Esophagus muscularis mucosa (tissue), 4 donors: Measurements from ENCODE around the gene STK10. TPM values are rescaled to one million over a fixed set of nuclear protein-coding genes. Genes with fewer than 3 reads are reported as not detected.

Experiments used
- DNase-seq: peaks from one replicate; pipeline ENCODE4 v3.0.0-alpha.2; 2017; ENCODE audit errors: extremely low spot score
- H3K27ac ChIP-seq, 4 donors: fragments of 200-600 bp; sonication (generic); replicated peaks in 1 of 4; 1 replicate in 3 of 4; 2 replicates in 1 of 4; pipeline ENCODE4 v1.5.1; 2016 to 2019; ENCODE audit warnings: mild to moderate bottlenecking in 1 of 4
- H3K27me3 ChIP-seq, 4 donors: fragments of 200-600 bp; sonication (generic); one replicate each; pipeline versions ENCODE4 v1.5.1 to v1.6.0; 2016 to 2019
- H3K36me3 ChIP-seq, 4 donors: fragments of 200-600 bp; sonication (generic); one replicate each; pipeline ENCODE4 v1.5.1; 2016 to 2019
- H3K4me1 ChIP-seq, 4 donors: fragments of 200-600 bp; sonication (generic); one replicate each; pipeline ENCODE4 v1.5.1; 2016 to 2019
- H3K4me3 ChIP-seq, 4 donors: fragments of 200-600 bp; sonication (generic); 1 replicate in 2 of 4; 2 replicates in 2 of 4; pipeline ENCODE4 v1.5.1; 2016 to 2019; ENCODE audit warnings: mild to moderate bottlenecking in 4 of 4, moderate library complexity in 1 of 4
- H3K9me3 ChIP-seq, 4 donors: fragments of 200-600 bp; sonication (generic); 1 replicate in 3 of 4; 2 replicates in 1 of 4; pipeline ENCODE4 v1.5.1; 2016 to 2019
- EP300 ChIP-seq: sonication (generic); formaldehyde crosslinking; IDR thresholded peaks from one replicate; pipeline ENCODE4 v1.6.1; 2017; ENCODE audit warnings: antibody characterized with exemption
- POLR2A ChIP-seq: fragments of 450-650 bp; IDR thresholded peaks from one replicate; pipeline ENCODE4 v1.6.1; 2017; ENCODE audit warnings: antibody characterized with exemption, moderate library complexity, mild to moderate bottlenecking, low read depth
- POLR2AphosphoS5 ChIP-seq, 2 donors: sonication (generic); formaldehyde crosslinking; IDR thresholded peaks; one replicate each; pipeline ENCODE4 v1.6.1; 2017; ENCODE audit warnings: antibody characterized with exemption in 2 of 2
- WGBS: methylation state at CpG from one replicate; pipeline ENCODE4 v1.1.5; 2018; 5-methylcytosine and 5-hydroxymethylcytosine counted together
- intact Hi-C: fragments of 100-400 bp; cut with DNase I; formaldehyde crosslinking; loops from one replicate; pipeline ENCODE4 v1.15.1; 2023
- total RNA-seq, 4 donors: library from RNA; depleted of rRNA; stranded (reverse); fragments of >200 nt; gene quantifications; one replicate each; pipeline versions ENCODE4 v1.1.0 to v1.2.1, GENCODE V29; 2016
- TF ChIP-seq, protein P1 (sequence below), 3 experiments: fragments of 200-600 bp in 2 of 3; fragments of 450-650 bp in 1 of 3; sonication (generic) in 2 of 3; IDR thresholded peaks; one replicate each; pipeline ENCODE4 v1.5.1; 2017 to 2019; ENCODE audit warnings: antibody characterized with exemption in 3 of 3, mild to moderate bottlenecking in 2 of 3, moderate library complexity in 1 of 3

STK10 gene
- total RNA-seq, 4 donors from 2014 or later = 18.8 to 21.8 (median 19.4) TPM

DNA sequence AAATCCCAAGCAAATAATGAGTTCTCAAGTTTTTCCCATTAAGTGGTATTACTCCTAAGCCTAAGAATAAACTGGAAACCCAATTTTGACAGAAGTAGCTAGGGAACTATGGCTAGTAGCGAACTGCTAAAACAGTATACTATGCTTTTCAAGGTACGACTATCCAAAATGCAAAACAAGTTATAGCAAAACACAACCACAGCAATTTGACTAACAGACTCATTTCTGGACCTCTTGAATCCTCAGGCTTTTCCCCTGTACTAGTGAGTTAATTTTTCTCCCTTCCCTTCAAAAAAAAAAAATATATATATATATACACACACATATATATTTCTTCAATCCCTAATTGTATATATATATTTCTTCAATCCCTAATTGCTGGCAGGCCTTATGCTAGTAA lies 188.9 kb downstream of the STK10 start:
- TF ChIP-seq POLR2A = no peak
- TF ChIP-seq, protein P1, sequence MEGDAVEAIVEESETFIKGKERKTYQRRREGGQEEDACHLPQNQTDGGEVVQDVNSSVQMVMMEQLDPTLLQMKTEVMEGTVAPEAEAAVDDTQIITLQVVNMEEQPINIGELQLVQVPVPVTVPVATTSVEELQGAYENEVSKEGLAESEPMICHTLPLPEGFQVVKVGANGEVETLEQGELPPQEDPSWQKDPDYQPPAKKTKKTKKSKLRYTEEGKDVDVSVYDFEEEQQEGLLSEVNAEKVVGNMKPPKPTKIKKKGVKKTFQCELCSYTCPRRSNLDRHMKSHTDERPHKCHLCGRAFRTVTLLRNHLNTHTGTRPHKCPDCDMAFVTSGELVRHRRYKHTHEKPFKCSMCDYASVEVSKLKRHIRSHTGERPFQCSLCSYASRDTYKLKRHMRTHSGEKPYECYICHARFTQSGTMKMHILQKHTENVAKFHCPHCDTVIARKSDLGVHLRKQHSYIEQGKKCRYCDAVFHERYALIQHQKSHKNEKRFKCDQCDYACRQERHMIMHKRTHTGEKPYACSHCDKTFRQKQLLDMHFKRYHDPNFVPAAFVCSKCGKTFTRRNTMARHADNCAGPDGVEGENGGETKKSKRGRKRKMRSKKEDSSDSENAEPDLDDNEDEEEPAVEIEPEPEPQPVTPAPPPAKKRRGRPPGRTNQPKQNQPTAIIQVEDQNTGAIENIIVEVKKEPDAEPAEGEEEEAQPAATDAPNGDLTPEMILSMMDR (IDR thresholded peaks at IDR 0.05) = no peak

GRCh38 chr5:171997011-171997410 lies 191.0 kb downstream of the STK10 start:
- peaks cover 0 to 17% (median 0%) of the 10 kb centered on the region in 4 donors for H3K36me3 ChIP-seq
- no peak for TF ChIP-seq EP300
- peaks cover 29 to 63% (median 47%) of the 10 kb centered on the region in 4 donors for H3K4me1 ChIP-seq
- no peak for DNase-seq
- intact Hi-C loops = no loop called here
- no peaks in the 10 kb centered on the region for H3K27me3 ChIP-seq
- H3K27ac ChIP-seq = no peak overlapping the region
- no peak overlapping the region for H3K4me3 ChIP-seq
- WGBS = 83% methylated on average over 3 of the region's 3 CpGs
- H3K9me3 ChIP-seq = no peaks in the 10 kb centered on the region

More for the DNA sequence above, 188.9 kb downstream of the STK10 start:
- no peak overlapping the region for H3K4me3 ChIP-seq
- H3K4me1 ChIP-seq = peaks cover 49 to 76% (median 67%) of the 10 kb centered on the region in 4 donors
- H3K9me3 ChIP-seq = no peaks in the 10 kb centered on the region
- peaks cover 0 to 11% (median 0%) of the 10 kb centered on the region in 4 donors for H3K36me3 ChIP-seq
- 100% methylated on average over 2 of the region's 2 CpGs for WGBS
- intact Hi-C loops = no loop called here
- no peak overlapping the region for H3K27ac ChIP-seq
- no peaks in the 10 kb centered on the region for H3K27me3 ChIP-seq
- DNase-seq = no peak

GRCh38 chr5:171992813-171993212 lies 195.2 kb downstream of the STK10 start:
- Histone ChIP-seq H3K27me3 (no peaks in the 10 kb centered on the region), H3K9me3 (no peaks in the 10 kb centered on the region), H3K27ac (no peak overlapping the region), H3K36me3 (peaks cover 0 to 20% (median 0%) of the 10 kb centered on the region in 4 donors), H3K4me1 (peaks cover 6 to 38% (median 25%) of the 10 kb centered on the region in 4 donors), H3K4me3 (no peak overlapping the region)
- intact Hi-C loops = no loop called here
- WGBS = 88% methylated on average over 2 of the region's 2 CpGs
- no peak for DNase-seq
- TF ChIP-seq POLR2AphosphoS5 (IDR thresholded peaks at IDR 0.05) (no peak), EP300 (no peak)
- TF ChIP-seq, protein P1 (IDR thresholded peaks at IDR 0.05) = no peak

DNA sequence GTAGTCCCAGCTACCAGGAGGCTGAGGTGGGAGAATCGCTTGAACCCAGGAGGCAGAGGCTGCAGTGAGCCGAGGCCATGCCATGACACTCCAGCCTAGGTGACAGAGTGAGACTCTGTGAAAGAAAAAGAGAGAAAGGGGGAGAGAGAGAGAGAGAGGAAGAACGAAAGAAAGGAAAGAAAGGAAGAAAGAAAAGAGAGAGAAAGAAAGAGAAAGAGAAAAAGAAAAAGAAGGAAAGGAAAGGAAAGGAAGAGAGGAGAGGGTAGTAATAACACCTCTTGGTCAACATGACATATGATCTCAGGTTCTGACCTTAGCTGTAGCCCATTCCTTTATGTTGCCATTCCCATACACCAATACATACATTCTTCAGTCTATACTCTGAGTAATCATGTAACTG lies 195.7 kb downstream of the STK10 start:
- WGBS = 91% methylated on average over 3 of the region's 3 CpGs
- Histone ChIP-seq H3K4me1 (peaks cover 6 to 35% (median 24%) of the 10 kb centered on the region in 4 donors), H3K36me3 (peaks cover 0 to 20% (median 0%) of the 10 kb centered on the region in 4 donors), H3K9me3 (no peaks in the 10 kb centered on the region), H3K27ac (no peak overlapping the region), H3K27me3 (no peaks in the 10 kb centered on the region), H3K4me3 (no peak overlapping the region)
- TF ChIP-seq EP300 (no peak), POLR2AphosphoS5 (IDR thresholded peaks at IDR 0.05) (no peak), POLR2A (no peak)
- TF ChIP-seq, protein P1 (IDR thresholded peaks at IDR 0.05) = no peak
- DNase-seq = no peak
- intact Hi-C loops = no loop called here

Other genes starting within 250 kb of the STK10 start
- gene FBXW11, start 181.6 kb downstream of the STK10 start, total RNA-seq = 10 to 100 TPM; 60.8 to 75.6 (median 66.3) TPM
- not detected for gene EFCAB9, start 5.9 kb upstream of the STK10 start, total RNA-seq
- 10 to 100 TPM; 19.4 to 20.0 (median 19.9) TPM for gene UBTD2, start 95.5 kb upstream of the STK10 start, total RNA-seq